Measurements from ENCODE around the gene SLC39A11. TPM values are rescaled to one million over a fixed set of nuclear protein-coding genes. Genes with fewer than 3 reads are reported as not detected.

Gene SLC39A11
- total RNA-seq, 1 experiment from 2014 or later, result 18.9 TPM

DNA sequence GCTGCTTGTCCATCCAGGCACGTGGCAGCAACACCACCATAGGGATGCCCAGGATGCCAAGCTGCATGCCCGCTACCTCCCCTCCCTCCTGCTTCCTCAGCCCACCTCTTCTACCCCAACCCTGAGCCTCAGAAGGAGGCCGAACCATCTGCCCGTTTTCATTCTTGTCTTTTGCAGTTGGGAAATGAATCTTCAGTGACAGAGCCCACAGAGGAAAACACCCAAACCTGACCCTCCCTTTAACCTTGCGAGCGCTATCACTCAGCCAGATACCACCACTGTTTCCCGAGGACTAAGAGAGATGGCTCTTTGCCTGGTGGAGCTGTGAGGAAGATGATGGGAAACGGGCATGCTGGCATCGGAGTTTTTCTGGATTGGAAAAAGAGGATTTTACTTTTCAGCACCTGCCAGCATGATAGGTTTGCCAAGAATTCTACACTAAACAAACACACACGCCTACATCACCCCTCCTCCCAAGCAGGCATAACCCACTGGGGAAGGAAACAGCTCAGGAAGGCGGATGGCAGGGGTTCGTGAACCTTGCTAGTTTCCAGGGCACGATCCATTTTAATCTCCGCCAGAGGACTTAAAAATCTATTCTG lies 457.4 kb downstream of the SLC39A11 start:
- H3K27me3 Mint-ChIP-seq (ENCODE audit: low read depth), result no peaks in the 10 kb centered on the region; the same call in 1 of the 2 replicates
- POLR2A ChIA-PET, result no interaction called here
- DNase-seq (ENCODE audit: low spot score), result no peak
- no peak overlapping the region for H3K27ac Mint-ChIP-seq
- peaks cover 8% of the 10 kb centered on the region; the same call in 1 of the 2 replicates for H3K4me1 Mint-ChIP-seq
- no peaks in the 10 kb centered on the region for H3K9me3 Mint-ChIP-seq
- CTCF ChIA-PET, result interaction anchor here (1.2 kb wide), 1 partner anchor 78 kb away, joined by 3 read pairs; no protein-coding TSS in a partner anchor
- no peaks in the 10 kb centered on the region for H3K36me3 Mint-ChIP-seq
- ATAC-seq, result no peak
- H3K4me3 Mint-ChIP-seq, result no peak overlapping the region
- no peak for TF ChIP-seq TEAD1 (CRISPR knock-in tag; IDR thresholded peaks at IDR 0.05)
- no peak for TF ChIP-seq SP1 (CRISPR knock-in tag; conservative IDR thresholded peaks at IDR 0.05)
- TF ChIP-seq, protein P1, sequence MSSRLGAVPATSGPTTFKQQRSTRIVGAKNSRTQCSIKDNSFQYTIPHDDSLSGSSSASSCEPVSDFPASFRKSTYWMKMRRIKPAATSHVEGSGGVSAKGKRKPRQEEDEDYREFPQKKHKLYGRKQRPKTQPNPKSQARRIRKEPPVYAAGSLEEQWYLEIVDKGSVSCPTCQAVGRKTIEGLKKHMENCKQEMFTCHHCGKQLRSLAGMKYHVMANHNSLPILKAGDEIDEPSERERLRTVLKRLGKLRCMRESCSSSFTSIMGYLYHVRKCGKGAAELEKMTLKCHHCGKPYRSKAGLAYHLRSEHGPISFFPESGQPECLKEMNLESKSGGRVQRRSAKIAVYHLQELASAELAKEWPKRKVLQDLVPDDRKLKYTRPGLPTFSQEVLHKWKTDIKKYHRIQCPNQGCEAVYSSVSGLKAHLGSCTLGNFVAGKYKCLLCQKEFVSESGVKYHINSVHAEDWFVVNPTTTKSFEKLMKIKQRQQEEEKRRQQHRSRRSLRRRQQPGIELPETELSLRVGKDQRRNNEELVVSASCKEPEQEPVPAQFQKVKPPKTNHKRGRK (CRISPR knock-in tag; IDR thresholded peaks at IDR 0.05; ENCODE audit: borderline replicate concordance), result no peak
- TF ChIP-seq, protein P2, sequence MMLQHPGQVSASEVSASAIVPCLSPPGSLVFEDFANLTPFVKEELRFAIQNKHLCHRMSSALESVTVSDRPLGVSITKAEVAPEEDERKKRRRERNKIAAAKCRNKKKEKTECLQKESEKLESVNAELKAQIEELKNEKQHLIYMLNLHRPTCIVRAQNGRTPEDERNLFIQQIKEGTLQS (CRISPR knock-in tag; conservative IDR thresholded peaks at IDR 0.05), result no peak
- no peak for TF ChIP-seq HMGA2 (CRISPR knock-in tag; IDR thresholded peaks at IDR 0.05)
- no peak for TF ChIP-seq ATF1 (CRISPR knock-in tag; IDR thresholded peaks at IDR 0.05)
- TF ChIP-seq, protein P3, sequence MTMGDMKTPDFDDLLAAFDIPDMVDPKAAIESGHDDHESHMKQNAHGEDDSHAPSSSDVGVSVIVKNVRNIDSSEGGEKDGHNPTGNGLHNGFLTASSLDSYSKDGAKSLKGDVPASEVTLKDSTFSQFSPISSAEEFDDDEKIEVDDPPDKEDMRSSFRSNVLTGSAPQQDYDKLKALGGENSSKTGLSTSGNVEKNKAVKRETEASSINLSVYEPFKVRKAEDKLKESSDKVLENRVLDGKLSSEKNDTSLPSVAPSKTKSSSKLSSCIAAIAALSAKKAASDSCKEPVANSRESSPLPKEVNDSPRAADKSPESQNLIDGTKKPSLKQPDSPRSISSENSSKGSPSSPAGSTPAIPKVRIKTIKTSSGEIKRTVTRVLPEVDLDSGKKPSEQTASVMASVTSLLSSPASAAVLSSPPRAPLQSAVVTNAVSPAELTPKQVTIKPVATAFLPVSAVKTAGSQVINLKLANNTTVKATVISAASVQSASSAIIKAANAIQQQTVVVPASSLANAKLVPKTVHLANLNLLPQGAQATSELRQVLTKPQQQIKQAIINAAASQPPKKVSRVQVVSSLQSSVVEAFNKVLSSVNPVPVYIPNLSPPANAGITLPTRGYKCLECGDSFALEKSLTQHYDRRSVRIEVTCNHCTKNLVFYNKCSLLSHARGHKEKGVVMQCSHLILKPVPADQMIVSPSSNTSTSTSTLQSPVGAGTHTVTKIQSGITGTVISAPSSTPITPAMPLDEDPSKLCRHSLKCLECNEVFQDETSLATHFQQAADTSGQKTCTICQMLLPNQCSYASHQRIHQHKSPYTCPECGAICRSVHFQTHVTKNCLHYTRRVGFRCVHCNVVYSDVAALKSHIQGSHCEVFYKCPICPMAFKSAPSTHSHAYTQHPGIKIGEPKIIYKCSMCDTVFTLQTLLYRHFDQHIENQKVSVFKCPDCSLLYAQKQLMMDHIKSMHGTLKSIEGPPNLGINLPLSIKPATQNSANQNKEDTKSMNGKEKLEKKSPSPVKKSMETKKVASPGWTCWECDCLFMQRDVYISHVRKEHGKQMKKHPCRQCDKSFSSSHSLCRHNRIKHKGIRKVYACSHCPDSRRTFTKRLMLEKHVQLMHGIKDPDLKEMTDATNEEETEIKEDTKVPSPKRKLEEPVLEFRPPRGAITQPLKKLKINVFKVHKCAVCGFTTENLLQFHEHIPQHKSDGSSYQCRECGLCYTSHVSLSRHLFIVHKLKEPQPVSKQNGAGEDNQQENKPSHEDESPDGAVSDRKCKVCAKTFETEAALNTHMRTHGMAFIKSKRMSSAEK (CRISPR knock-in tag; IDR thresholded peaks at IDR 0.05; ENCODE audit: borderline replicate concordance), result no peak
- no peak for TF ChIP-seq TP53 (CRISPR knock-in tag; IDR thresholded peaks at IDR 0.05)
- TF ChIP-seq TEAD4 (CRISPR knock-in tag; IDR thresholded peaks at IDR 0.05), result no peak
- TF ChIP-seq, protein P4, sequence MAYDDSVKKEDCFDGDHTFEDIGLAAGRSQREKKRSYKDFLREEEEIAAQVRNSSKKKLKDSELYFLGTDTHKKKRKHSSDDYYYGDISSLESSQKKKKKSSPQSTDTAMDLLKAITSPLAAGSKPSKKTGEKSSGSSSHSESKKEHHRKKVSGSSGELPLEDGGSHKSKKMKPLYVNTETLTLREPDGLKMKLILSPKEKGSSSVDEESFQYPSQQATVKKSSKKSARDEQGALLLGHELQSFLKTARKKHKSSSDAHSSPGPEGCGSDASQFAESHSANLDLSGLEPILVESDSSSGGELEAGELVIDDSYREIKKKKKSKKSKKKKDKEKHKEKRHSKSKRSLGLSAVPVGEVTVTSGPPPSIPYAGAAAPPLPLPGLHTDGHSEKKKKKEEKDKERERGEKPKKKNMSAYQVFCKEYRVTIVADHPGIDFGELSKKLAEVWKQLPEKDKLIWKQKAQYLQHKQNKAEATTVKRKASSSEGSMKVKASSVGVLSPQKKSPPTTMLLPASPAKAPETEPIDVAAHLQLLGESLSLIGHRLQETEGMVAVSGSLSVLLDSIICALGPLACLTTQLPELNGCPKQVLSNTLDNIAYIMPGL (CRISPR knock-in tag; IDR thresholded peaks at IDR 0.05), result no peak
- TF ChIP-seq, protein P5, sequence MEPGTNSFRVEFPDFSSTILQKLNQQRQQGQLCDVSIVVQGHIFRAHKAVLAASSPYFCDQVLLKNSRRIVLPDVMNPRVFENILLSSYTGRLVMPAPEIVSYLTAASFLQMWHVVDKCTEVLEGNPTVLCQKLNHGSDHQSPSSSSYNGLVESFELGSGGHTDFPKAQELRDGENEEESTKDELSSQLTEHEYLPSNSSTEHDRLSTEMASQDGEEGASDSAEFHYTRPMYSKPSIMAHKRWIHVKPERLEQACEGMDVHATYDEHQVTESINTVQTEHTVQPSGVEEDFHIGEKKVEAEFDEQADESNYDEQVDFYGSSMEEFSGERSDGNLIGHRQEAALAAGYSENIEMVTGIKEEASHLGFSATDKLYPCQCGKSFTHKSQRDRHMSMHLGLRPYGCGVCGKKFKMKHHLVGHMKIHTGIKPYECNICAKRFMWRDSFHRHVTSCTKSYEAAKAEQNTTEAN (CRISPR knock-in tag; IDR thresholded peaks at IDR 0.05), result no peak

DNA sequence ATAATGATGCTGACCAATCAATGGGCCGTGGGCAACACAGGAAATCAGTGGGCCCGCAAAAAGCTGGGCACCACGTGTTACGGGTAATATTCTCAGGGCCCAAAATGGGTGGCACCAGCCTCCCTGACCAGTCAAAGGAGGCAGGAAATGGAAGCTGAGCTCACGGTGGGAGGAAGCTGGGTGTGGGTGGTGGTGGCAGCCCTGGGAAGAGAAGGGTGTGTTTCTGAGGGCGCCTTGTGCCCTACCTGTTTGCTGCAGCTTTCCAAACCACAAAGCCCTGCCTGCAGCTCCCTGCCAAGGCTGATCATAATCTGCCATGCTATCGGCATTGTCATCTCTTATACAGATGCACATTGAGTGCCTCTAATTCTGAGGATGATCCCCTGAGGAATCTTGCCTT lies 457.9 kb downstream of the SLC39A11 start:
- Mint-ChIP-seq H3K27ac (no peak overlapping the region), H3K36me3 (no peaks in the 10 kb centered on the region), H3K9me3 (no peaks in the 10 kb centered on the region), H3K27me3 (ENCODE audit: low read depth) (no peaks in the 10 kb centered on the region; the same call in 1 of the 2 replicates), H3K4me3 (no peak overlapping the region), H3K4me1 (peaks cover 8% of the 10 kb centered on the region; the same call in 1 of the 2 replicates)
- POLR2A ChIA-PET, result no interaction called here
- CTCF ChIA-PET, result interaction anchor here (0.6 to 1.2 kb wide), 2 partner anchors 78 to 747 kb away, joined by 3 read pairs; no protein-coding TSS in a partner anchor
- DNase-seq (ENCODE audit: low spot score) (no peak), ATAC-seq (no peak)
- TF ChIP-seq ESRRA (CRISPR knock-in tag; IDR thresholded peaks at IDR 0.05; ENCODE audit: borderline replicate concordance), result no peak
- TF ChIP-seq, protein P5 (CRISPR knock-in tag; IDR thresholded peaks at IDR 0.05), result no peak
- TF ChIP-seq, protein P6, sequence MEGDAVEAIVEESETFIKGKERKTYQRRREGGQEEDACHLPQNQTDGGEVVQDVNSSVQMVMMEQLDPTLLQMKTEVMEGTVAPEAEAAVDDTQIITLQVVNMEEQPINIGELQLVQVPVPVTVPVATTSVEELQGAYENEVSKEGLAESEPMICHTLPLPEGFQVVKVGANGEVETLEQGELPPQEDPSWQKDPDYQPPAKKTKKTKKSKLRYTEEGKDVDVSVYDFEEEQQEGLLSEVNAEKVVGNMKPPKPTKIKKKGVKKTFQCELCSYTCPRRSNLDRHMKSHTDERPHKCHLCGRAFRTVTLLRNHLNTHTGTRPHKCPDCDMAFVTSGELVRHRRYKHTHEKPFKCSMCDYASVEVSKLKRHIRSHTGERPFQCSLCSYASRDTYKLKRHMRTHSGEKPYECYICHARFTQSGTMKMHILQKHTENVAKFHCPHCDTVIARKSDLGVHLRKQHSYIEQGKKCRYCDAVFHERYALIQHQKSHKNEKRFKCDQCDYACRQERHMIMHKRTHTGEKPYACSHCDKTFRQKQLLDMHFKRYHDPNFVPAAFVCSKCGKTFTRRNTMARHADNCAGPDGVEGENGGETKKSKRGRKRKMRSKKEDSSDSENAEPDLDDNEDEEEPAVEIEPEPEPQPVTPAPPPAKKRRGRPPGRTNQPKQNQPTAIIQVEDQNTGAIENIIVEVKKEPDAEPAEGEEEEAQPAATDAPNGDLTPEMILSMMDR (IDR thresholded peaks at IDR 0.05), result no peak
- TF ChIP-seq, protein P7, sequence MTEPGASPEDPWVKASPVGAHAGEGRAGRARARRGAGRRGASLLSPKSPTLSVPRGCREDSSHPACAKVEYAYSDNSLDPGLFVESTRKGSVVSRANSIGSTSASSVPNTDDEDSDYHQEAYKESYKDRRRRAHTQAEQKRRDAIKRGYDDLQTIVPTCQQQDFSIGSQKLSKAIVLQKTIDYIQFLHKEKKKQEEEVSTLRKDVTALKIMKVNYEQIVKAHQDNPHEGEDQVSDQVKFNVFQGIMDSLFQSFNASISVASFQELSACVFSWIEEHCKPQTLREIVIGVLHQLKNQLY (CRISPR knock-in tag; IDR thresholded peaks at IDR 0.05), result no peak
- TF ChIP-seq NR2C2 (CRISPR knock-in tag; IDR thresholded peaks at IDR 0.05), result no peak
- no peak for TF ChIP-seq SMAD4 (CRISPR knock-in tag; IDR thresholded peaks at IDR 0.05)
- TF ChIP-seq ELF4 (CRISPR knock-in tag; IDR thresholded peaks at IDR 0.05; ENCODE audit: low read depth), result no peak
- no peak for TF ChIP-seq TEAD4 (CRISPR knock-in tag; IDR thresholded peaks at IDR 0.05)
- TF ChIP-seq GTF2I (CRISPR knock-in tag; conservative IDR thresholded peaks at IDR 0.05), result no peak
